Stimulated activated CD4-positive, alpha-beta T cell treated with anti-CD3 and anti-CD28 coated beads, Interleukin-15, amount 100 ng/mL, for 48 hours (primary cell): Measurements from ENCODE around the gene NINJ1.

Source experiments
- DNase-seq, 2 donors: peaks; one replicate each; pipeline ENCODE4 v3.0.0-alpha.2; 2020; ENCODE audit warnings: low read depth in 2 of 2

NINJ1 gene

DNA sequence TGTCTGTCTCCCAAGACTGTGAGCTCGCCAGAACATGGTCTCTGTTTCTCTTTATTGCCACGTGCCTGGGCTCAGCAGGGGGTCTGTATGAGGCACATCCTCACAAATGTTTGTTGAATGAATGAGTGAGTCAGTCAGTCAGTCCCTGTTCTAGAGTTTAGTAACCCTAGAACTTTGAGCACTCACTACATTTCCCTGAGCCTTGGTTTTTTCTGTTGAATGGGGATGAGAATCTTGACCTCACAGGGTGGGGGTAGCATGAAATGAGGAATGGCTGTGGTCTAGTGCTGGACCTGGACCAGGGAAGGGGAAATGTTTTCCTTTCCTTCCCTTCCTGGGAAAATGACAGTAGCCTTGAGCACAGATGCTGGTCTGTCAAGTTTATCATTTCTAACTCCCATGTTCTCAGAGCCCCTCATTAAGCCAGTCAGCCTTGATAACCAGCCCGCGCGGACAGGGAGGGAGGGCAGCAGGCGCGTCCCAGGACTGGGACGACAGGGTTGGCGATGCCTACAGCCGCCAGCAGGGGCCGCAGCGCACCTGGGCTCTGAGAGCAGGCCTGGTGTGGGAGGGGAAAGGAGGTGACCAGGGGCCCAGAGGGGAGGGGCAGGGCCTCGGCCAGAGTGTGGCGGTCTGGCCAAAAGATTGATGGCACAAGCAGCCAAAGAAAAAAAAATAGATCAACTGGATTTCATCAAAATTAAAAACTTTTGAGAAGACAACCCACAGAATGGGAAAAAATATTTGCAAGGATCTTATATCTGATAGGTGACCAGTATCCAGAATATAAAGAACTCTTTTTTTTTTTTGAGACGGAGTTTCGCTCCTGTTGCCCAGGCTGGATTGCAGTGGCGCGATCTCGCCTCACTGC, 25.8 kb upstream of the NINJ1 start:
- DNase-seq, result peak; percentile 40 to 74

DNA sequence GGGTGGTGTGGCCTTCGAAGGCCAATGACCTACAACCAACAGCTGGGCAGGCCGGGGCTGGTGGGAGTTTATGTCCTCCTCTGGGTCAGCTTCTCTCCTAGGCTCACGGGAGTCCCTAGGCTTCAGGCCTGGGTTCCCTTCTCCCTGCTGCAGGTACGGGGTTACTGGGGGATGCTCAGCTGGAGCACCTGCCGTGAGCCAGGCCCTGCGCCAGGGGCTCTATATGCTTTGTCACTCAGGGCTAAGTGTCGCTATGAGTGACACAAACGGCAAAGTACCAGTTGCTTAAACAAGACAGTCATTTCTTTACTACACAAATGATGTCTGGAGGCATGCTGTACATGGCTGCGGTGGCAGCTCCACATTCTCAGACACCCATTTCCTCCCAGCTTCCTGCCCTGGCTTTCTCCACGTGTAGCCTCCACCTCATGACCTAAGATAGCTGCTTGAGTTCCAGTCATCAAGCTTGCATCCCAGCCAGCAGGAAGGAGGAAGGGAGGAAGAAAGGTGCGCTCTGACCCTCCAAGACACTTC, 22.5 kb upstream of the NINJ1 start:
- DNase-seq, result peak; percentile 49 to 50

DNA sequence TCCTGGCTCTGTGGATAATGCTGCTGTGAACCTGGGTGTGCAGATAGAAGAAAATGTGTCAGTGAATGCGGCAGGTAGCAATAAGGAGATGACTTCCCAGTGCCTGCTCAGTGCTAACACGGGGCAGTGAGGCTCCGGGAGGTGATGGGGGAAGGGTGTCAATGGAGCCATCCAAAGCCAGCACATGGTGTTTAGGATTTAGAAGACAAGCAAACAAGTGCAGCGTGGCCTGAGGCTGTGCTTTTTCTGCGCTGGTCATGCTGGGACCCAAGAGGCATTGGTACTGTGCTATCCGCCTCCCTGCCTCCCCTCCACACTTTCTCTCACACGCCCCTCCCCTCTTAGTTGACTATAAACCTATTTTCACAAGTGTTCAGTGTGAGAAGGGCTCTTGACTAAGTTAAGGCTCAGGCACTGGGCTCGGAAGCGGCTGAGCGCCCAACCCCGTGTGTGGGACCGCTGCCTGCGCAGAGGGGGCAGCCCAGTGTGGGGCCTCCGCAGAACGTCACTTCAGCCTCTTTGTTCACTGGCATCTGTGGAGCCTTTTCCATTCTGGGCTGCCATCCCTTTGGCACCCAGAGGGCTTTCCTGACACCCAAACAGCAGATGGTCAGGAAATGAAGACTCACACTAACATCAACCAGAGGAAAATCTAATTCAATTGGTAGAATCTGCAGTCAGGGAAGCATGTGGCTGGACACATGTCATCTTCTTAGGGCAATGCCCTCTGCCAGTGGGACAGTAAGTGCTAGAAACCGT, 21.8 kb upstream of the NINJ1 start:
- DNase-seq, result no peak

DNA sequence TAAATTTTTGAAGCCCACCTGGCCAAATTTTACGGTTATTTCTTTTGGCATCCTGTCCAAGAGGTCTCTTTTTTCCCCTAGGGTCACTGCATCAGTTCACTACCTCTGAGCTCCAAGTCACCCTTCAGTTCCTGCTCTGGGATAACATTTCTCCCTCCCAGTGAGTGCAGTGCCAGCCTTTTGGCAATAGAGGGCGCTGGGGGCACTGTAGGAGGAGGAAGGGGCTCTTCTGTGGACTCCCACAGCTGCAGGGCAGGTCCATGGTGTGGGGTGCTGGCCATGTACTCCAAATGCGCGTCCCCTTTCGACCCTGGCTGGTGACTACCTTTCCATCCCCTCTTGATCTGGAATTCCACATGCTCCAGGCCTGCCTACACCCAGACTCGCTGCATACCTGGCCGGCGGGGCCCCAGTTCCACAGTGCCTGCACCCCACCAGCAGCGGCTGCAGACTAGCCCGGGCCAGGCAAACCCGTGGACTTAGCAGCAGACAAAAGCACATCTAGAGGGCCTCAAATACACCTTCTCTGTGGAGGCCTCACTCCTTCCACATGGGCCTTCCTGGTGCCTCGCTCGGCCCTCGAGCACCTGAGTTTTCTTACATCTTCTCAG, 20.3 kb upstream of the NINJ1 start:
- peak in 1 of 2 donors; percentile 50 for DNase-seq

DNA sequence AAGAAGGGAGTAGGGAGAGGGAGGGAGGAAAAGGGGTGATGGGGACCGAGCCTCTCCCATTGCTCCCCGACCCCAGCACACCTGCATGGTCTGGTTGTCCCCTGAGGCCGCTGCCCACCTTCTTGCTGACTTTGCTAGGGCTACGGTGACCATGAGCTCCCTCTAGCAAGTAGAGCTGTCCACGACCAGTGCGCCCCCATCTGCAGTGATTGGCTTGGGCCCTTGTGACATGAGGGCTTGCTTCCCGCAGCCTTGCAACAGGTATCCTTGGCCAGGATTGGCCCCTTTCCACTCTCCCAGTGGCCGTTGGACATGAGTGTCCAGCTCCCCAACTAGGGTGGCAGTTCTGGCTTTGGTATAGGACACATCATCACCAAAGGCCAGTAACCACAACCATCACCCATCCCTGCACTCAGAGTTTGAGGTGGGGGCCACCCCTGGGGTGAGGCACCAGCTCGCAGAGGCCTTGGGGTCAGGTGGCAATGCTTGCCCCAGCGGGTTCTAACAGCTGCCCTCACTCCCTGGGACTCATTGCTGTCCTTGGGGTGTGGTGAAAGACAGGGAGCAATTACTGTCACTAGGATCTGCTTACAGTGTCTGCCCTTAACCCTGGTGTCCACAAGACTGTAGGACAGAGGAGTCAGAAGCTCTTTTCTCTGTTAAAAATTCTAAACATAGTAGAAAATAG, 17.2 kb upstream of the NINJ1 start:
- DNase-seq, result no peak

DNA sequence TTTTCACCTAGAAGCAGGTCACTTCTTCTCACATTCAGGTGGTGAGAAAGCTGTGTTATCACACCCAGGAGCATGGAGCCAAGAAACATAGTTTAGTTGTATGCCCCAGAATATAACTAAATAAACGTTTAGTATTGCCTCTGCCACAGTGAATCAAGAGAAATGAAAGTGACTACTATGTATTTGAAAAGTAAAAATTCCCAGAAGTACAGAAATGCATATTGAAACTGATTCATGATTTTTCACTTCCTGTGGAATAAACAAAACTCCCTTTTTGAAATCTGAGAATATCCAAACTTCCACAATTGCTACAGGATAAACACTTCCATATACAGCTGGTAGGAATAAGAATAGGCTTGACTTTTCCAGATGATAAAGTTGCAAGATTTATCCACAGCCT, 15.3 kb upstream of the NINJ1 start:
- no peak for DNase-seq

DNA sequence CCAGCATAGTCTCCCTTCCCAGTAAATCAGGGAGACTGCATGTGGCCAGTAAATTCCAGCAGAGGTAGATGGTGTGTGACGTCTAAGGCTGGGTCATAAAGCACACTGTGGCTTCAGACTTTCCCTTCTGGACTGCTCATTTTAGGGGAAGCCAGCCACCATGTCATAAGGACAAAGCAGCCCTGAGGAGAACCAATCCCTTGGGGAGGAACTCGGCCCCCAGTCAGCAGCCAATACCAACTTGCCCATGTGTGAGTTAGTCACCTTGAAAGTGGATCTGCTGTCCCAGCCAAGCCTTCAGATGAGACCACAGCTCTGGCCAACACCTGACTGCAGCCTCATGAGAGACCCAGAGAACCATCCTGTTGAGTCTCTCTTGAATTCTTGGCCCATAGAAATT, 14.7 kb upstream of the NINJ1 start:
- DNase-seq, result no peak

DNA sequence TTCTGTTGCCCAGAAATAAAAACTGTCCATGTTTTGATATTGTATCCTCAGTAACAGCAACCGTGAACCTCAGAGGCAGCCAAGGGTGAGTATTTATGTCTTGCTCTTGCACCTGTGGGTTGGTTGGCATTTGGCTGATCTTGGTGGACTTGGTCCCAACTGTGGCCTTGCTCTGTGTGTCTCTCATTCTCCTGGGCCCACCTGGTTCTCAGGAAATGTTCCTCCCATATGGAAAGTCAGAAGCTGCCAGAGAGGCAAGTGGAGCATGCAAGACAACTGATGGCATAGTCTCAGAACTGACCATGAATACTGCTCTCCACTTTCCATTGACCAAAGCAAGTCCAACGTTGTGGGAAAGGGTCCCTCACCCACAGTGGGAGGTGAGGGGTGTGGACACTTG, 13.6 kb upstream of the NINJ1 start:
- DNase-seq, result no peak

DNA sequence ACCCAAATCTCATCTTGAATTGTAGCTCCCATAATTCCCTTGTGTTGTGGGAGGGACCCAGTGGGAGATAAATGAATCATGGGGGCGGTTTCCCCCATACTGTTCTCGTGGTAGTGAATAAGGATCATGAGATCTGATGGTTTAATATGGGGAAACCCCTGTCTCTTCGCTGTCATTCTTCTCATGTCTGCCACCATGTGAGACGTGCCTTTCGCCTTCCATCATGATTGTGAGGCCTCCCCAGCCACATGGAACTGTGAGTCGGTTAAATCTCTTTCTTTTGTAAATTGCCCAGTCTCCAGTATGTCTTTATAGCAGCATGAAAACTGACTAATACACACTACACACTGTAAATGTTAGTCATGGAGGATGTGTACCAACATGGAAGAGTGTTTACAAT, 12.6 kb upstream of the NINJ1 start:
- peak; percentile 47 to 49 for DNase-seq

DNA sequence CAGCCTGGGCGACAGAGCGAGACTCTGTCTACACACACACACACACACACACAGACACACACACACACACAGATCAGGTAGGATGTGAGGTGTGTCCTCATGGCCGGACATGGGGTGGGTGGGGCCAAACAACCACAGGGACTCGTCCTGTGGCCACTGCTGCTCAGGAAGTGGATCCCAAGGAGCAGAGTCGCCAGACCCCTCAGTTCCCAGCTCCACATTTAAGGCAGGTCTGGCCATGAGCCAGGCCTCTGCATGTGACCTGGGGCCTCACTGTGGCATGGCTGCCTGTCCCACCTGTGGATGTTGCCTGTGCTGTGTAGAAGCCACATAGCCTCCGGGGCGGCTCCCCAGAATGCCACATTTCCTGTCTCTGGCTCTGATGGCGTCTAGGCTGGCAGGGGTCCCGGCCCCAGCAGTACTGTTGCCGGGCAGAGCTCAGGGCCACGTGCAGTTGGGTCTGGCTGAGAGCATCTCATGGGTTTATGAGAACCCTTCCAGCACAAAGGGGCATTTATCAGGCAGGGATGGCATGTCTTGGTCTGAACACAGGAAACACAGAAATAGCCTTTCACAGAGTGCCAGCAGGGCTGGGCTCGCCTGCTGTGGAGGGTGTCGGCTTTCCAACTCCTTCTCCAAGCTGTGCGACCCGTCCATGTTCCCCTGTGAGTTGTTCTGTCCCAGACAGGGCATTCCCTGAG, 9.9 kb upstream of the NINJ1 start:
- DNase-seq, result no peak

DNA sequence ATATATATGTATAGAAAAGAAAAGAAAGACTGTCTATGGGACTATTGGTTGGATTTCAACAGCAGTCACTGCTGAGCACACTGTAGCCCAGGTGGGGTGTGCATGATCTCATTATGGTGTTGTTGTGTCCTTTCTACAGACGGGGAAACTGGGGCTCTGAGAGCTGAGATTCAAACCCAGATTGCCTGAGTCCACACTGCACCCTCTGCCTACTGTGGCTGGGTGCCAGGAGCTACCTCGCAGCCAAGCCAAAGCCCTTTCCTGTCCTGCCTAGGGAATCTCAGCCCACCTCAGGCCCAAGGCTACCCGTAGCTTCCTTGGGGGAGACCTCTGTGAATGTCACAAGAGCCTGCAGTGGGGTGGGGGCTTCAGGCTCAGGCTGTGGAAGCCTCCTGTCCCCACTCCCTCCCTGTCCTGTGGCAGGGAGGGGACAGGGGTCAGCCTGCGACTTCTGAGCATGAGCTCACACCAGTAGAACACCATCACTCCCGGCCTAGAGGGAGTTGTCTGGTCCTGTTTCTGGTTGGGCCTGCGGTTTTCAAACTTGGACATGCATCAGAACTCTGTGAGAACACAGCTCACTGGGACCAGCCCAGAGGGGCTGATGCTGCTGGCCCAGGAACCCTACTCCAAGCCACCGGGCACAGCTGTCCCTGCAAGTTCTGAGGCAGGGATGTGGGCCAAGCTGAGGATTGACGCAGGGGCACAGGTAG, 7.9 kb upstream of the NINJ1 start:
- DNase-seq, result no peak

DNA sequence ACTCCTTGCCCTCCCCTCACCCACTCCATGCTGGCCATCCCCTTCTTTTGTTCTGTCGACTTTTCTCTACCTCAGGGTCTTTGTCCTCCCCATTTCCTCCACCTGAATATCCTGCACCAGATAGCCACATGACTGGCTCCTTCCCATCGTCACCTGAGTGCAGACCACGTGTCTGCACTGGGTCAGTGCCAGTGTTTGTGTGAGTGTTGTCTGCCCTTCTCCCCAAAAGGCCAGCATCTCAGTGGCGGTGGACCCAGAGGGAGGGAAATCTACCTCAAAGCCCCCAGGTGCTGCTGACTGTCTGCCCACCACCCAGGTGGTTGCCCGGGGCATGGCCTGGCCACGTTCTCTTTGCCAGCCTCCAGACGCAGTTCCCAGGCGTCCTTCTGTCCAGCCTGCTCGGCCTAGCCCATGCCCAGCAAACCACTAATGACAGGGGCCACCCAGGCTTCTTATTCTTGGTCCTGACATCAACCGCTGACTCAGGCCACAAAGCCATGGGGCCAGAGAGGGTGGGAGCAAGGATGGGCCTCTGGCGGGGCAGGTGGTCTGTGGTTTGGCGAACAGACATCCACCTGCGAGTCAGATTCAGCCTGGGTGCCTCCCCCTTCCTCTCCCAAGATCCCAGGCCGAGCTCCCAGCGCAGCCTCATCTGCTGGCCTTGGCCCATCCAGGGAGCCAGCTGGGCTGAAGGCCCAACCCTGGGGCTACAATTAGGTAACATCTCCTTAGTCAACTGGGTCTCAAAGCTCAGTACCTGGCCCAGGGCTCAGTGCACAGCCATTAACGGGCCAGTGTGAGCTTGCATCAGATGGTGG, 5.5 kb upstream of the NINJ1 start:
- no peak for DNase-seq

DNA sequence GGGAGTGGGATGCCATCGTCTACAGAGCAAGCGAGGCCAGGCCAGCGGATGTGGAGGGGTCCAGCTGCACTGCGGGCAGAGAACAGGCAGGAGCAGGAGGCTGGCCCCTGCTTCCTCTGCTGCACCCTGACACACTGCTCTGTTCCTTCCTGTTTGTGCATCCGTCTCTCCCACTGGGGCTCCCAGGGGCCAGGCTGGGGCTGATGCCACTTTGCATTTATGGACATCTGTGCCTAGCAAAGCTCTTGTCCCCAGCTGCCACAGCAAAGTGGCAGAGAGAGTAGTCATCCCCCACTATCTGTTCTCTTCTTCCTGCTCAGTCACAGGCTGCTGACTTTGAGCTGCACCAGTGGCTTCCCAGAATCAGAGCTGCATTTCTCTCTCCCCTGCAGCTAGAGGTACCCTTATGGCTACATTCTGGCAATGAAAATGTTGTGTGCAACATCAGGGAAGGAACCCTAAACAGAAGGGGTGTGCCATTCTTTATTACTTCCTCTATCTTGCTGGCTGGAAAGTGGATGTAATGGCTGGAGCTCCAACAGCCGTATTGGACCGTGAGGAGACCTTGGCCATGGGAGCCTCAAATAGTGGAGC, 4.2 kb upstream of the NINJ1 start:
- DNase-seq, result no peak

DNA sequence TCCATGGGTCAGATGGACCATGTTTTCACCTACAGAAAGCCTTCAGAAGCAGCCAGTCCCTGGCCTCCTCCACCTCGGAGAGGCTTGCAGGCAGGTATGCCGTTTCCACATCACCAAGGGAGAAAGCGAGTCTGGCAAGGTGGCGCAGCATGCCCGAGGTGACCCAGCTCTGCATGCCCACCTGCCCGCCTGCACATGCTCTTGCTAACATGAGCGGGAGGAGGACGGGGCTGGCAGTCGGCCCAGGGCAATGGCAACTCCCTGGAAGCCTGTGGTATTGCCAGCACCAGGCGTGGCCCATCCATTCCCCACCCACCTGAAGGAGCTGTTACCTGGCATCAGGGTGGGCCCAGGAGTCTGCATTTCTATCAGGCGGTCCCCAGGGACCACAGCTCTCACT, 3.3 kb upstream of the NINJ1 start:
- no peak for DNase-seq

DNA sequence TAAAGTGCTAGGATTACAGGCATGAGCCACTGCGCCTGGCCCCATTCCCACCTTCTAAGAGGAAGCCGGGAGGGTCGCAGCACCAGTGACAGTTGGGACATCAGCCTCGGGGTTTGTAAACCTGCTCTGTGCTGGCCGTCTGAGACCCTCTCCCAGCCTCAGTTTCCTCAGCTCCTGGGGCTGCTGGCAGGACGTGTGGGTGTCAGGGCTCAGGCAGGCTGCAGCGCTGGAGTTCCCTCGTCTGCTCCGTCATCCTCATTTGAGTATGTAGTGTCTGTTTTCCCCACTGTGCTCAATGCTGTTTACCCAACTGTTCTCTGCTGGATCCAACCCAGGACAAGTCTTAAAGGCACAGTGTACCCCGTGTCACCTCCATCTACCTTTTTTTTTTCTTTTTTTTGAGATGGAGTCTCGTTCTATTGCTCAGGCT, 2.0 kb upstream of the NINJ1 start:
- no peak for DNase-seq

DNA sequence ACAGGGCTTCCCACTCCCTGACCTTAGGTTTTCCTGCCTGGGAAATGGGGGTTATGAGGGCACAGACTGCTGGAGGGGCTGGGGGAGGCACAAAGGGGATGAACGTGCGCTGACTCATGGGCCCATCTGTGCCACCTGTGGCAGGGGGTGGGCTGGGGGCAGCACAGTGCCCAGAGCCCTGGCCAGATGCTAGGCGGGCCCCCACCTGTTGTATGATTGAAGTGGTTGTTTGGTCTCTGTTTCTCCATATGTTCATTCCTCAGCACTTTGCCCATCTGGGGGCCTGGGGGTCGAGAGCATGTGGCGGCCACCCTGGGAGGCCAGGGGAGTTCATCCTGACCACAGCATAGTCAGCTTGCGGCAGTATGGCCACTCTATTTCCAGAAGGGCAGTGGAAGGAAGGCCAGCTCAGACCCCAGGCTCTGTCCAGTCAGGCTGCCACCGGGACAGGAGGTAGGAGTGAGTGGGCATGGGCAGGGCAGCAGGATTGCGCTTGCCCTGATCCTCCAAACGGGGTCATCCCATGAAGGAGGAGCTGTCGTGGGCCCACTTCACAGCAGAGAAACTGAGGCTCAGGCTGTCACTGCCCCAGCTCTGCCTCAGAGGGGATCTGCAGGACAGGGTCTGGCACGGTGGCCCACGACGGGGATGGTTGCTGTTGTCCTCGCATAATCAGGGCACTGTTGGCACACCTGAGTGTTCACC, 841 bp upstream of the NINJ1 start:
- DNase-seq, result no peak

DNA sequence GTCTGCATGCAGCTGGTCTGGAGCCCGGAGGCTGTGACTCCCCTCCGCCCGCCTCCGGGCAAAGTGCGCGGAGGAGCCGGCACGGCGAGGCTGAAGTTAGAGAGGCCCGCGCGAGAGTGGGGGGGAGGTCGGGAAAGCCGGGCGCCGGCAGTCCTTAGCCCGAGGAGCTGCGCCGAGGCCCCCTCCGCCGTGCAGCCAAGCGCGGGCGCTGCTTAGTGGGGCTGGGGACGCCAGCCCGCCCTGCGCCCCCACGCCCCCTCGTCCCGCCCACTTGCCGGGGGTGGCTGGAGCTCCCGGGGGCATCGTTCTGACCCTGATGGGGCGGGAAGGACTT, 403 bp downstream of the NINJ1 start:
- peak in 1 of 2 donors; percentile 53 for DNase-seq

DNA sequence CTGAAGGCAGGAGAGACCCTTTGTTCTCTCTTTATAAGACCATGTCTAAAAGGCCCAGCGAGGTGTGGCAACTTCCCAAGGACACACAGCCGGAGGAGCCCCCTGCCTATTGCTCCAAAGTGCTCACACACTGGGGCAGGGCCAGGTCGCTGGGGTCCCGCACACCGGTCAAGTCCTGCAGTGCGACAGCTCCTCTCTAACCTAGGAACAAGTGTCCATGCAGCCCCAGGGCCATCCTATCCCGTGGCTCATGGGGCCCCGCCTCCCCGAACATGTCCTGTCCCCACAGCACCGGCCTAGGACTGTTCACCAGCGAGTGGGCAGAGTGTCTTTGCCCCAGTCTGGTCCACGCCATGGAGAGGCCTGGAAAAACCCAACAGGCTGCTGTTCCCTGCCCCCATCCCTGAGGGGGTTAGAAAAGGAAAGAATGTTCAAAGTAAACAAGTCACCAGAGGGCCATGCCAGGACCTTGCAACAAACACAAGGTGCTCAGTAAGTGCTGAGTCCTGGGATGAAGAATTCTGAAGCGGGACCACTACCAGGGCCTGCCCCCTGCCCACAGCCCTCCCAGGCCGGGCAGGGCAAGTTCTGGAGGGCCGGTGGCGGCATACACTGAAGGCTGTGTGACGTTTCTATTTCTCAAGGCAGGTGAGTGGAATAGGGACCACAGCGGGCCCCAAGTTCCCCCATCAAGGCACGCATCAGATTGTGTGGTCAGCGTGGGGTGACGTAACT, 938 bp downstream of the NINJ1 start:
- peak in 1 of 2 donors; percentile 40 for DNase-seq
